Sigmoid colon (tissue), 7 donors: ENCODE data around the gene A3GALT2. TPM values are rescaled to one million over a fixed set of nuclear protein-coding genes. Genes with fewer than 3 reads are reported as not detected.

Experiments used
- DNase-seq: peaks from one replicate; pipeline ENCODE4 v3.0.0-alpha.2; 2019
- H3K27ac ChIP-seq, 4 donors: fragments of 200-600 bp; sonication (generic); one replicate each; pipeline ENCODE4 v1.5.1; 2016 to 2019; ENCODE audit warnings: mild to moderate bottlenecking in 1 of 4
- H3K27me3 ChIP-seq, 3 donors: fragments of 200-600 bp; sonication (generic); one replicate each; pipeline ENCODE4 v1.5.1; 2019; ENCODE audit warnings: mild to moderate bottlenecking in 1 of 3
- H3K36me3 ChIP-seq, 4 donors: fragments of 200-600 bp; sonication (generic); one replicate each; pipeline ENCODE4 v1.5.1; 2016 to 2019
- H3K4me1 ChIP-seq, 4 donors: fragments of 200-600 bp; sonication (generic); one replicate each; pipeline ENCODE4 v1.5.1; 2017 to 2019
- H3K4me3 ChIP-seq, 4 donors: fragments of 200-600 bp; sonication (generic); one replicate each; pipeline ENCODE4 v1.5.1; 2017 to 2019; ENCODE audit warnings: mild to moderate bottlenecking in 2 of 4, moderate library complexity in 1 of 4
- H3K9me3 ChIP-seq, 4 donors: fragments of 200-600 bp in 3 of 4; sonication (generic) in 3 of 4; one replicate each; pipeline versions ENCODE4 v1.5.1 to v1.6.1; 2013 to 2019
- CTCF ChIP-seq, 4 experiments: fragments of 450-650 bp in 3 of 4; fragments of 200-600 bp in 1 of 4; IDR thresholded peaks; one replicate each; pipeline ENCODE4 v1.5.1; 2016 to 2019; ENCODE audit warnings: antibody characterized with exemption in 4 of 4, mild to moderate bottlenecking in 3 of 4, moderate library complexity in 2 of 4
- EP300 ChIP-seq, 4 donors: sonication (generic); formaldehyde crosslinking; IDR thresholded peaks; one replicate each; pipeline ENCODE4 v1.6.1; 2017; ENCODE audit warnings: antibody characterized with exemption in 4 of 4
- POLR2A ChIP-seq, 2 donors: fragments of 450-650 bp; IDR thresholded peaks; one replicate each; pipeline ENCODE4 v1.6.1; 2016; ENCODE audit warnings: antibody characterized with exemption in 2 of 2, mild to moderate bottlenecking in 2 of 2, moderate library complexity in 2 of 2
- POLR2AphosphoS5 ChIP-seq, 4 donors: sonication (generic); formaldehyde crosslinking; IDR thresholded peaks; one replicate each; pipeline ENCODE4 v1.6.1; 2017; ENCODE audit warnings: antibody characterized with exemption in 4 of 4
- WGBS, 2 donors: extraction: QIAGEN DNeasy Blood & Tissue Kit; methylation state at CpG; one replicate each; pipeline ENCODE4 v1.1.7; 2013; 5-methylcytosine and 5-hydroxymethylcytosine counted together
- intact Hi-C: fragments of 100-400 bp; cut with DNase I; formaldehyde crosslinking; loops from one replicate; pipeline ENCODE4 v1.15.1; 2023
- polyA plus RNA-seq, 3 donors: library from polyadenylated mRNA; stranded (reverse); fragments of 200-250 nt; gene quantifications; one replicate each; pipeline ENCODE4 v1.2.3, GENCODE V29; 2013
- total RNA-seq, 4 donors: library from RNA; depleted of rRNA; stranded (reverse); fragments of >200 nt; gene quantifications; one replicate each; pipeline ENCODE4 v1.1.0, GENCODE V29; 2016
- donor health status: healthy with polysubstance abuse.
- donor health status: Bipolar disorder and iron deficiency.
- donor health status: healthy.

A3GALT2 gene
- total and polyA plus RNA-seq, 7 donors: not detected

GRCh38 chr1:33354707-33355316, 33.9 kb upstream of the A3GALT2 start:
- H3K36me3 ChIP-seq: peaks cover 0 to 13% (median 4%) of the 10 kb centered on the region in 4 donors
- no peaks in the 10 kb centered on the region for H3K27me3 ChIP-seq
- H3K27ac ChIP-seq: no peak overlapping the region
- no peak for TF ChIP-seq POLR2AphosphoS5 (IDR thresholded peaks at IDR 0.05)
- no peak for TF ChIP-seq CTCF (IDR thresholded peaks at IDR 0.05)
- no peak for TF ChIP-seq POLR2A (IDR thresholded peaks at IDR 0.05)
- TF ChIP-seq EP300 (IDR thresholded peaks at IDR 0.05): no peak
- H3K4me3 ChIP-seq: no peak overlapping the region
- WGBS, 2 donors: 88 to 91% methylated on average over 16 of the region's 16 CpGs
- H3K9me3 ChIP-seq: no peaks in the 10 kb centered on the region
- no peak for DNase-seq
- intact Hi-C loops: no loop called here
- H3K4me1 ChIP-seq: peaks cover 0 to 8% (median 4%) of the 10 kb centered on the region in 4 donors

GRCh38 chr1:33353531-33353930, 32.6 kb upstream of the A3GALT2 start:
- no peak overlapping the region for H3K27ac ChIP-seq
- no peaks in the 10 kb centered on the region for H3K9me3 ChIP-seq
- peaks cover 0 to 8% (median 4%) of the 10 kb centered on the region in 4 donors for H3K4me1 ChIP-seq
- TF ChIP-seq POLR2AphosphoS5 (IDR thresholded peaks at IDR 0.05): no peak
- no peak for TF ChIP-seq POLR2A (IDR thresholded peaks at IDR 0.05)
- no peak for TF ChIP-seq EP300 (IDR thresholded peaks at IDR 0.05)
- no peak for TF ChIP-seq CTCF (IDR thresholded peaks at IDR 0.05)
- WGBS, 2 donors: 91 to 92% methylated on average over 5 of the region's 5 CpGs
- no peaks in the 10 kb centered on the region for H3K27me3 ChIP-seq
- intact Hi-C loops: no loop called here
- peaks cover 0 to 13% (median 4%) of the 10 kb centered on the region in 4 donors for H3K36me3 ChIP-seq
- DNase-seq: no peak
- H3K4me3 ChIP-seq: no peak overlapping the region

- Histone ChIP-seq H3K4me1 (peaks cover 0 to 28% (median 21%) of the 10 kb centered on the region in 4 donors), H3K9me3 (no peaks in the 10 kb centered on the region), H3K4me3 (no peak overlapping the region), H3K27me3 (no peaks in the 10 kb centered on the region), H3K27ac (peak overlapping the region in 1 of 4 donors; percentile 88), H3K36me3 (peaks cover 0 to 13% (median 4%) of the 10 kb centered on the region in 4 donors)
- TF ChIP-seq CTCF (IDR thresholded peaks at IDR 0.05) (no peak), POLR2A (IDR thresholded peaks at IDR 0.05) (no peak), EP300 (IDR thresholded peaks at IDR 0.05) (no peak), POLR2AphosphoS5 (IDR thresholded peaks at IDR 0.05) (no peak)
- intact Hi-C loops: no loop called here
- 96% methylated on average over 6 of the region's 6 CpGs for WGBS, 2 donors
- DNase-seq: no peak
These were observed 30.4 kb upstream of the A3GALT2 start for GRCh38 chr1:33351281-33351660.

GRCh38 chr1:33350611-33351280, 29.8 kb upstream of the A3GALT2 start:
- Histone ChIP-seq H3K4me1 (peaks cover 0 to 33% (median 26%) of the 10 kb centered on the region in 4 donors), H3K9me3 (no peaks in the 10 kb centered on the region), H3K36me3 (peaks cover 0 to 13% (median 4%) of the 10 kb centered on the region in 4 donors), H3K27me3 (no peaks in the 10 kb centered on the region), H3K4me3 (peak overlapping the region; percentile 38 to 95 (median 74)), H3K27ac (peak overlapping the region; percentile 85 to 100 (median 94))
- no peak for TF ChIP-seq POLR2AphosphoS5 (IDR thresholded peaks at IDR 0.05)
- TF ChIP-seq CTCF (IDR thresholded peaks at IDR 0.05): no peak
- WGBS, 2 donors: 34 to 45% methylated on average over 6 of the region's 6 CpGs
- DNase-seq: no peak
- intact Hi-C loops: no loop called here
